Hepatocyte (in vitro differentiated cells): ENCODE measurements around the gene CAPN7. TPM values are rescaled to one million over a fixed set of nuclear protein-coding genes. Genes with fewer than 3 reads are reported as not detected.

Experiments used
- DNase-seq: peaks from one replicate; pipeline ENCODE4 v3.0.0-alpha.2; 2016; ENCODE audit warnings: low spot score
- H2AFZ ChIP-seq: fragments of 200-600 bp; sonication (generic); 2 replicates; pipeline ENCODE4 v1.6.0; 2016; ENCODE audit warnings: antibody characterized with exemption, mild to moderate bottlenecking
- H3K27ac ChIP-seq: fragments of 200-600 bp; sonication (generic); 2 replicates; pipeline ENCODE4 v1.5.1; 2016; ENCODE audit warnings: mild to moderate bottlenecking
- H3K27me3 ChIP-seq: fragments of 200-600 bp; sonication (generic); 2 replicates; pipeline ENCODE4 v1.6.1; 2016
- H3K36me3 ChIP-seq: fragments of 200-600 bp; sonication (generic); replicated peaks from 2 replicates; pipeline ENCODE4 v1.5.1; 2016; ENCODE audit warnings: low read depth; ENCODE audit not compliant: insufficient read depth
- H3K4me1 ChIP-seq: fragments of 200-600 bp; sonication (generic); 2 replicates; pipeline ENCODE4 v1.5.1; 2016; ENCODE audit warnings: mild to moderate bottlenecking, moderate library complexity; ENCODE audit not compliant: insufficient read depth
- H3K4me2 ChIP-seq: fragments of 200-600 bp; sonication (generic); 2 replicates; pipeline ENCODE4 v1.6.0; 2016
- H3K4me3 ChIP-seq: fragments of 200-600 bp; sonication (generic); 2 replicates; pipeline ENCODE4 v1.5.1; 2016; ENCODE audit warnings: mild to moderate bottlenecking
- H3K79me2 ChIP-seq: fragments of 200-600 bp; sonication (generic); 2 replicates; pipeline ENCODE4 v1.6.0; 2017; ENCODE audit warnings: mild to moderate bottlenecking
- H3K9me2 ChIP-seq: fragments of 200-600 bp; sonication (generic); replicated peaks from 2 replicates; pipeline ENCODE4 v1.6.0; 2017; ENCODE audit warnings: mild to moderate bottlenecking; ENCODE audit not compliant: insufficient read depth
- H3K9me3 ChIP-seq: fragments of 200-600 bp; sonication (generic); 2 replicates; pipeline ENCODE4 v1.5.1; 2016; ENCODE audit warnings: low read depth, mild to moderate bottlenecking
- H4K20me1 ChIP-seq: fragments of 200-600 bp; sonication (generic); 2 replicates; pipeline ENCODE4 v1.6.0; 2016; ENCODE audit warnings: mild to moderate bottlenecking; ENCODE audit not compliant: insufficient read depth, poor library complexity, severe bottlenecking
- CTCF ChIP-seq: fragments of 200-600 bp; sonication (generic); IDR thresholded peaks from 2 replicates; pipeline ENCODE4 v1.5.1; 2016; ENCODE audit warnings: antibody characterized with exemption, mild to moderate bottlenecking; ENCODE audit not compliant: poor library complexity
- EZH2 ChIP-seq: fragments of 200-600 bp; sonication (generic); IDR thresholded peaks from 2 replicates; pipeline ENCODE4 v1.6.1; 2016; ENCODE audit warnings: antibody characterized with exemption, mild to moderate bottlenecking, borderline replicate concordance
- EZH2phosphoT487 ChIP-seq: fragments of 200-600 bp; sonication (generic); IDR thresholded peaks from one replicate; pipeline ENCODE4 v1.6.1; 2018; ENCODE audit warnings: antibody characterized with exemption, mild to moderate bottlenecking, low read depth, moderate library complexity; ENCODE audit not compliant: unreplicated experiment, severe bottlenecking
- WGBS: methylation state at CpG from one replicate; pipeline ENCODE4 v1.1.6; 2016; ENCODE audit warnings: low lambda C conversion rate; ENCODE audit errors: missing lambda C conversion rate; 5-methylcytosine and 5-hydroxymethylcytosine counted together
- polyA plus RNA-seq: library from polyadenylated mRNA; unstranded; fragments of >200 nt; fragmentation: Nextera tagmentation; extraction: Ambion mirVana; gene quantifications from 2 replicates; pipeline ENCODE4 v1.2.1, GENCODE V29; 2016
- total RNA-seq: library from RNA; depleted of rRNA; stranded (reverse); fragments of >200 nt; gene quantifications from 2 replicates; pipeline ENCODE4 v1.2.3, GENCODE V29; 2014

CAPN7 gene
- total and polyA plus RNA-seq, 2 experiments from 2014 or later: 21.6 to 60.3 TPM

GRCh38 chr3:15264486-15264885, 58.4 kb downstream of the CAPN7 start:
- Histone ChIP-seq H3K36me3 (no peaks in the 10 kb centered on the region), H4K20me1 (no peaks in the 10 kb centered on the region), H3K79me2 (peaks cover 7% of the 10 kb centered on the region), H3K27ac (peak overlapping the region; percentile 3), H3K4me2 (no peak overlapping the region), H3K9me3 (no peaks in the 10 kb centered on the region), H3K4me3 (no peak overlapping the region), H3K4me1 (no peaks in the 10 kb centered on the region), H3K9me2 (no peaks in the 10 kb centered on the region), H2AFZ (no peak overlapping the region), H3K27me3 (no peaks in the 10 kb centered on the region)
- TF ChIP-seq CTCF: no peak
- TF ChIP-seq EZH2phosphoT487: no peak
- TF ChIP-seq EZH2: no peak
- DNase-seq: no peak
- 84% methylated on average over 2 of the region's 2 CpGs for WGBS

DNA sequence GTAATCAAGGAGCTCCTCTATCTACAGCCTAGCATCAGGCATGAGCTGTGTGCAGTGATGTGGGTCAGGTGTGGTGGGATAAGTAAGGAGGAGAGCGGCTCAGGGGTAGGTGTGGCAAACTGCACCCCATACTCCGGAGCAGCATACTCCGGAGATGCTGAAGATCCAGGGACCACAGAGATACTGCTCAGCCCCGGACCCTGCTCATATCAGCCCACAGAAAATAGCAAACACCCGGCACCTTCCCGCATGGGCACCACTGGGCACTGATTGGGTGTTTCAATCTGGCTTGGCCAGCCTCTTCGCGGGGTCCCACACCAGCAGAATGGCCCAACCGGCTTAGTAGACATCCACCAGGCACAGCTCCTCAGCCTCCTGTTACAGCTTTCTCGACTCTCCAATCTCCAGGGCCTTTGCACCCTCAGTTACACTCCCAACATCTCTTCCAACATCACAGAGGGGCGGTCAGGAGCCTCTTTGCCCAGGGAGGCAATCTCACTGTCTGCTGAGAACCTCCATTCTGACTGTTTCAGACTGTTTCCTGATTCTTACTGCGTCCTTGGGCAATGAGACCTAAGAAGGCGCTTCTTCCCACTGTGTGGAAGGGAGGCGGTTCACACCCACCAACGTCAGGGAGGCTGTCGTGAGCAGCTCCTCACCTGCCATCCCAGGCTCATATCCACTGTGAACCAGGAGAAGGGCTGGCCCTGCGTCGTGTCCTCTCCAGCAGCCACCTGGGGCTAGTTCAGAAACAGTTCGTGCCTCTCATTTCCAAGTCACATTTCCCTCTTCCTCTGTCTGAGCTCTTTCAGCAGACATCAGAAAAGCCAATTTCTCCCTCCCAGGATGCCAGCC, 59.8 kb downstream of the CAPN7 start:
- Histone ChIP-seq H3K4me1 (peaks cover 3% of the 10 kb centered on the region), H3K4me2 (no peak overlapping the region), H3K4me3 (no peak overlapping the region), H3K9me3 (no peaks in the 10 kb centered on the region), H3K79me2 (peaks cover 7% of the 10 kb centered on the region), H2AFZ (no peak overlapping the region), H3K9me2 (no peaks in the 10 kb centered on the region), H3K36me3 (no peaks in the 10 kb centered on the region), H4K20me1 (no peaks in the 10 kb centered on the region), H3K27me3 (no peaks in the 10 kb centered on the region), H3K27ac (no peak overlapping the region)
- no peak for TF ChIP-seq EZH2
- no peak for TF ChIP-seq CTCF
- TF ChIP-seq EZH2phosphoT487: no peak
- 94% methylated on average over 19 of the region's 19 CpGs for WGBS
- DNase-seq: no peak

DNA sequence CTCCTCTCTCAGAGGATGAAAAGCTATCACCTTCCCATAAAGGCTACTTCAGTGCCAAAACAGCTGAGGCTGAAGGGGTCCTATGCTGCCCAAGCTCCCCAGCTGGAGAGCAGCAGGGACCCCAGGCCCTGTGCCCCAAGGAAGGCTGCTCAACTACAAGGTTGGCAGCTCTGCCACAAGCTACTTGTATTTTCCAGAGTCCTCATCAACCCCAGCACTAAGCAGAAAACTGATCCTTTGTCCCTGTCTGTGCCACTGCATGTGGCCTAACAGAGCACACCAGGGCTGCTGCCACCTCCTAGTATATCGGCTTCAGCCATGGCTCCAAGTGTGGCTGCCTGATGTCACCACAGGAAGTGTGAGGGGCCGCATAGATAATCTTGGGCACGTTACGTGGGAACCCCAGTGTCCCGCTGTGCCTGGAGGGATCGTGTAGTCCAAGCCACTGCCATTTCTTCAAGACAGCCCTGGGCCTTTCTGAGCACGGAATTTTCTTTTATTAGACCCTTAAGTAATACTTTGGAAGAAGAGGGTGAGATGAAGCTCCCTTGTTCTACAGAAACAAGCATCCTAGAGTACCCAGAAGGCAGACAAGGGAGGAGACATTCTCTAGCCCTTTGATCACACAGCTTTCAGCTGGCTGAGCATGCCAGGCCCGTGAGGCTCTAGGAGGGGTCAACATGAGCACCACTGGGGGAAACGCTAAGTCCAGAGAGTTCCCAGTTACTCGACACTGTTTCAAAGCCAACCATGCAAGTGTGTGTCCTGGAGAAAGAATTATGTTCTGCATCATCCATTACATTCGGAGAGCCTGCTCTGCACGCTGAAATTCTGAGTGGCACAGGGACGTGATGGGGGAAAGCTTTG, 60.7 kb downstream of the CAPN7 start:
- no peak for DNase-seq
- WGBS: 89% methylated on average over 13 of the region's 13 CpGs
- no peaks in the 10 kb centered on the region for H3K9me3 ChIP-seq
- no peaks in the 10 kb centered on the region for H3K36me3 ChIP-seq
- peaks cover 3% of the 10 kb centered on the region for H3K4me1 ChIP-seq
- H4K20me1 ChIP-seq: no peaks in the 10 kb centered on the region
- H3K9me2 ChIP-seq: no peaks in the 10 kb centered on the region
- H3K27me3 ChIP-seq: no peaks in the 10 kb centered on the region
- no peak overlapping the region for H3K4me3 ChIP-seq
- no peak overlapping the region for H3K4me2 ChIP-seq
- TF ChIP-seq EZH2 (no peak), EZH2phosphoT487 (no peak), CTCF (no peak)
- H3K27ac ChIP-seq: no peak overlapping the region
- no peak overlapping the region for H2AFZ ChIP-seq
- peaks cover 7% of the 10 kb centered on the region for H3K79me2 ChIP-seq
